ENCODE data around the gene VPS9D1.

- no peak for TF ChIP-seq REST (IDR thresholded peaks at IDR 0.05)
- TF ChIP-seq CTCF (IDR thresholded peaks at IDR 0.05; ENCODE audit: low read depth, low read length, missing input control) = no peak
- no peak for TF ChIP-seq SP1 (IDR thresholded peaks at IDR 0.05)
- TF ChIP-seq ATF3 (IDR thresholded peaks at IDR 0.05) = no peak
These were observed 10.8 kb downstream of the VPS9D1 start for GRCh38 chr16:89709716-89710432.

Measured in liver (tissue), 3 donors.